Measurements from ENCODE around the gene KRTAP5-3.
"Not testable (repeated sequence)": the region's sequence is repeated elsewhere in the genome, so short reads cannot be mapped to it uniquely, and the experiment has no call there.

Gene KRTAP5-3

GRCh38 chr11:1607901-1608300 lies 362 bp downstream of the KRTAP5-3 start:
- not testable (repeated sequence) for DNase-seq

- DNase-seq: not testable (repeated sequence)
These were observed 962 bp downstream of the KRTAP5-3 start for GRCh38 chr11:1607156-1607845.

GRCh38 chr11:1605923-1606322 lies 2.3 kb downstream of the KRTAP5-3 start:
- not testable (repeated sequence) for DNase-seq

- no peak for DNase-seq
These were observed 3.6 kb downstream of the KRTAP5-3 start for GRCh38 chr11:1604711-1605110.

GRCh38 chr11:1604181-1604580 lies 4.1 kb downstream of the KRTAP5-3 start:
- DNase-seq: no peak

GRCh38 chr11:1603629-1604028 lies 4.6 kb downstream of the KRTAP5-3 start:
- peak; percentile 41 for DNase-seq

- not testable (repeated sequence) for DNase-seq
These were observed 6.6 kb downstream of the KRTAP5-3 start for GRCh38 chr11:1601663-1602062.

GRCh38 chr11:1600626-1601025 lies 7.6 kb downstream of the KRTAP5-3 start:
- DNase-seq: no peak

GRCh38 chr11:1598816-1599215 lies 9.4 kb downstream of the KRTAP5-3 start:
- no peak for DNase-seq

GRCh38 chr11:1598406-1598805 lies 9.9 kb downstream of the KRTAP5-3 start:
- peak; percentile 47 for DNase-seq

- no peak for DNase-seq
These were observed 10.3 kb downstream of the KRTAP5-3 start, which contains the start of gene KRTAP5-2 for GRCh38 chr11:1597994-1598380. Gene KRTAP5-2 (minus strand): TSS chr11:1598294. CDS start chr11:1598250, 44 bp downstream.

- no peak for DNase-seq
These were observed 10.8 kb downstream of the KRTAP5-3 start for GRCh38 chr11:1597331-1597993.

GRCh38 chr11:1596576-1597121 lies 11.6 kb downstream of the KRTAP5-3 start:
- not testable (repeated sequence) for DNase-seq

- DNase-seq: not testable (repeated sequence)
These were observed 12.2 kb downstream of the KRTAP5-3 start for GRCh38 chr11:1595994-1596575.

- DNase-seq: peak; percentile 25
These were observed 15.6 kb downstream of the KRTAP5-3 start for GRCh38 chr11:1592628-1593027.

GRCh38 chr11:1589996-1590395 lies 18.3 kb downstream of the KRTAP5-3 start:
- no peak for DNase-seq

GRCh38 chr11:1589191-1589963 lies 18.9 kb downstream of the KRTAP5-3 start:
- DNase-seq: not testable (repeated sequence)

GRCh38 chr11:1586699-1587098 lies 21.6 kb downstream of the KRTAP5-3 start:
- DNase-seq: no peak

GRCh38 chr11:1584661-1585370 lies 23.4 kb downstream of the KRTAP5-3 start, which contains the start of gene KRTAP5-1:
Gene KRTAP5-1 (minus strand): TSS chr11:1585283. CDS start chr11:1585249, 34 bp downstream.
- not testable (repeated sequence) for DNase-seq

- DNase-seq: not testable (repeated sequence)
These were observed 25.4 kb downstream of the KRTAP5-3 start for GRCh38 chr11:1582909-1583308.

- no peak for DNase-seq
These were observed 26.3 kb downstream of the KRTAP5-3 start for GRCh38 chr11:1581976-1582375.

GRCh38 chr11:1576825-1577224 lies 31.4 kb downstream of the KRTAP5-3 start:
- no peak for DNase-seq
